Hematopoietic multipotent progenitor cell treated with erythropoietin and hydrocortisone succinate and interleukin-3 and kit ligand, for 8 days (in vitro differentiated cells): ENCODE measurements around the gene PANK1.
"Not testable (repeated sequence)": the region's sequence is repeated elsewhere in the genome, so short reads cannot be mapped to it uniquely, and the experiment has no call there.

Source experiments
- DNase-seq: peaks from one replicate; pipeline ENCODE4 v3.0.0-alpha.2; 2015

Gene PANK1

DNA sequence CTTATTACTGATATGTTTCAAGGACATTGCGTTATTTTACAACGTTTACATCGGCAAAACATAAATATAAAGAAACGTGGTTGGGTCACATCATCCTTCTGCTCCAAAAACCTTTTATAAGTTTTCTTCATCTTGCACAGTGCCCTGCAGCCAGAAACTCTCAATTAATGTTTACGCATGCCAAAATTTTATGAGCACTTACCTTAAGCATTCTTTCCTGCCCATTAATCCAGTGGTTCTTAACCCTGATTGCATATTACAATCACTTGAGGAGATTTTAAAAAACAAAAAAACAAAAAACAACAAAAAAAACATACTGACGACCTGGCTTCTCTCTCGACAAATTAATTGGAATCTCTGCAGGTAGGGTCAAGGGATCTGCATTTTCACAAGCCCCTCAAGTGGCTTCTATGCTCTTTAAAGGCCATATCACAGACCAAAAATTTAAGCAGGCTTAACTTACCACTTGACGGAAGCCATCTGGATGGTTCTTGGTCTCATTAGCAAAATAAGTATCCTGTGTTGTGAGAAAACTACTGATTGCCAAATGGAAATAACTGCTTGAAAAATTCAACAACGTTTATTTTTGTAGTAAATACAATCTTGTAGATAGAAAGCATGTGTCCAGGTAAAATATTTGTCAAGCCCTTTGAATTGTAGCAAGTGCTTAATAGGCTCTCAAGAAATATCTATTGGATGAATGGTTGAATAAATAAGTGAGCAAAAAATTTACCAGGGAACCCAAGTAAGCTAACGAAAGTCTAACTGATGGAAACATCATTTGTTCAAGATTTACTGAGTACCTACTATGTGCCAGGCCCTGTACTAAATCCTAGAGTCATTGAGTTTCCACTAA is 78.7 kb downstream of the PANK1 start:
- DNase-seq, result no peak

DNA sequence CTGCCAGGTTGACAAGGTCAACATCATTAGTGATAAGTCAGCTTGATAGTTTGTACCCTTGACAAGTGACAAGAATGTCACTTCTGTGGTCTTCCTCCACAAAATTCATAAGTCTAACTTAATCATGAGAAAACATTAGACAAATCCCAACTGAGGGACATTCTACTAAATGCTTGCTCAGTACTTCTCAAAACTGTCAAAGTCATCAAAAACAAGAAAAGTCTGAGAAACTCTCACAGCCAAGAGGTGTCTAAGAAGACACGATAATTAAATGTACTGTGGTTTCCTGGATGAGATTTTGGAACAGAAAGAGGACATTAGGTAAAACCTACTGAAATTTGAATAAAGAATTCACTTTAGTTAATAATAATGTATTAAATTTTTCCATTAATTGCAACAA is 79.9 kb downstream of the PANK1 start:
- DNase-seq, result no peak

DNA sequence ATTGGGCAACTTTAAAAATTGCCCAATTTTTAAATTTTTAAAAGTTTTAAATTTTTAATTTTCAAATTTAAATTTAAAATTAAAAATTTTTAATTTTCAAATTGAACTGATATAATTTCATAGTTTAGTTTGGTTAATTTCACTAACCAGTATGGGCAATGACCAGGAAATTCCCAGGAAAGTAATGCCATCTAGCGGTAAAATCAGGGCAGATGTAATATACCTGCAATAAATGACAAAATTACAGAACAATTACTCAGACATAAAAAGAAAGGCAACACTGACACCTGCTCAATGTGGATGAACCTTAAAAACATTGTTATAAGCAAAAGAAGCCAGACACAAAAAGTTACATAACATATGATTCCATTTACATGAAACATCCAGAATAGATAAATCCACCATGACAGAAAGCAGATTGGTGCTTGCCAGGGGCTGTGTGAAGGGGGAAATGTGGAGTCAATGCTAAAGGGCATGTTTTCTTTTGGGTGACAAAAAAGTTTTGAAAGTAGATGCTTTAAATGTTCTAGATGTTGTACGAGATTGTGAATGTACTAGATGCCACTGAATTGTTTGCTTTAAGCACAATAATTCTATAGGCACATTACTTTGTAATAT is 81.1 kb downstream of the PANK1 start:
- peak; percentile 61 for DNase-seq

DNA sequence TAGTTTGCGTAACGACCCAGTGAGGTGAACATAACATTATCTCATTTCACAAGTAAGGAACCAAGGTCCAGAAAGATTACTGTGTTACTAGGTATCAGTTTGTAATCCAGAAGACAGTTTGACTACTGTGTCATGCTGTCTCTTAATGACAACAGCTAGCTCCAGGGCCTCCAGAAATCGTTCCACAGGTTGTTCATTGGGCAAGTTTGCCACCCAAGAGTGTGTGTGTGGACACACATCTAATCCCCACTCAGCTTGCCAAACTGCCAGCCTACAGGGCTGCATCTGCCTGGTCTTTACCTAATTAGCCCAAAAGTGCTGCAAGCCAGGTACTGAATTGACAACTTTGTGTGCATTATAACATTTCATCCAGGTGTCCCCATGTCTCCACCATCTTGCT is 81.7 kb downstream of the PANK1 start:
- no peak for DNase-seq

DNA sequence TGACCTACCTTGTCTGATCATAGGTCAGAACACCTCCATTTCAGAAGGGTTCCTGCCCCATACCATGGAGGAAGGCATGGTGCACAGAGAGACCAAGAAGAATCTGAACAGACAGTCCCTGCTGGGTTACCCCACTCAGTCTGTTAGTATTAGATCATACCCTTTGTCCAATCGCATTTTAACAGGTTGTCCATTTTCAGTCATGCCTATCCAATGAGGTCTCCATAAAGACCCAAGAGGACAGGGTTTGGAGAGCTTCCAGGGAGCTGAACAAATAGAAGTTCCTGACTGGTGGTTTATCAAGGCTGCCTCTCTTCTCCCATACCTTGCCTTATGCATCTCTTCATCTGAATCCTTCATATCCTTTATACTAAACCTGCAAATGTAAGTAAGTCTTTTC is 88.4 kb downstream of the PANK1 start:
- no peak for DNase-seq

DNA sequence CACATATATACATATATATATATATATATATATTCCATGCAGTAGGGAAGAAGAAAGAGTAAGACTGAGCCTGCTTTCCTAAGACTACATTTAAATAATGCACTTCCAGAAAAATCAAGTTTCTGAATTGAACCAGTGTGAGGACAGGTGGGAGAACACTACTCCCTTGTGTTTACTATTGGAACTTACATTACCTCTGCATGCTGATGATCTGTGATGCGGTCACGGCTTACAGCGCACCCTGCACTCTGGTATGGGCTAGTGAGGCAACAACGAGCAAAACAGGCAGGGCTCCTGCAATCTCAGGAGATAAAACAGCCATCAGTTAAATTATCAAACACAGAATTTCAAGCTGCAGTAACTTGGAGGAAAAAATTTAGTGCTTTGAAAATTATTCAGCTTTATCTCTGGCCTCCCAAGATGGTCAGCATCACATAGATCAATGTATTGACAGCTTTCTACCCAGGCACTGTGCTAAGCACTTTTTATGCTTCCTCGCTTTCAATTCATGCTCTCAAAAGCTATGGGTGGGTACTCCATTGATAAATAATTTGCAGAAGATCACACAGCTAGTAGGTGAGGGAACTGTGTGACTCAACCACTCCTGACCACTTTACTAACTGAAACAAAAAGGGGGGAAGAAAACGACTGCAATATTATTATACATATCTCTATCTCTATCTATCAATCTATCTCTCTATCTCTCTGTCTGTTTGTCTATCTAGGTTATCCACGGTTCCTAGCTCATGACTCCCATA is 89.2 kb downstream of the PANK1 start:
- DNase-seq, result no peak

DNA sequence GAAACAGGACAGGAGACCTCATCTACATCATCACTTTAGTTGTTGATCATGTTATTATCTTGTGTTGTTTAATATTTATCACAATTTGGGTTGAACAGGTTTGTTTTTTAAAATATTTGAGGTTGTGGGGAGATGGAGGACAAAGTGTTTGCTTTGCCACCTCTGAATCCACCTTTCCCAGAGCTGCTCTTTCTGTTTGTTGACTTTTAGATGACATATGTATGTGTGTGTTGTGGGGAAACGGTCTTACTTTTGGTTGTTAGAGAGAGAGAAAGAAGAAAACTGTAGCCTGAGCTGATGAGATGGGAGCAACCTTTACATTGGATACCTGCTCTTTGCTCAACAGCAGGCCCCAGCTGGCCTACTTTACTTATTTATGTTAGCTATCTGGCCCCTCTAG is 90.6 kb downstream of the PANK1 start:
- DNase-seq, result no peak

DNA sequence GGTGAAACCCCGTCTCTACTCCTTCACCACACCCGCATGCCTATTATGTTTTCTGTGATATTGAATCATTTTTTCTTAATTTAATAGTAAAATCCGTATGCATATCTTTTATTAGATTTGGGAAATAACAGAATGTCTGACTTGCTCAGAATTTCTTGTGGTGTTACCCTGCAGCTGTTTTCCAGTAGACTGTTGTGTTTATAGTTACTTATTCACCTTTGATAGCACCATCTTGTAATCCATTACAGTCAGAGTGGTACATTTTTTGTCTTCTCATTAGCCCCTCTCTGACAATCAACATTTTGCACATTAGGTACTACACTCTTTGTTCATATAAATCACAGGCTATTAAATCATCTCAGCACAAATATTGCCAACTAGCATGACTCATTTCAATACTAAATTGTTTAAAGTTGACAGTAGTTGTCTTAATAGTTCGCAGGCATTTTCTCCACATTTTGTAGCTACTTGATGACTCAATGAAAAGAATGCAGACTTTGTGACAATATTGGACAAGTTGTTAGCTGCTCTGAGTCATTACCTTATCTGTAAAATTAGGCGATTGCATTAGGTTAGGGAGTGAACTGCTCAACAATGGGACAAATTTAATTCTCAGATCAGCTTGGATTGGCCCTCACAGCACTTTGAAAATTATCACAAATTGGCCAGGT is 91.8 kb downstream of the PANK1 start:
- DNase-seq, result peak; percentile 8

DNA sequence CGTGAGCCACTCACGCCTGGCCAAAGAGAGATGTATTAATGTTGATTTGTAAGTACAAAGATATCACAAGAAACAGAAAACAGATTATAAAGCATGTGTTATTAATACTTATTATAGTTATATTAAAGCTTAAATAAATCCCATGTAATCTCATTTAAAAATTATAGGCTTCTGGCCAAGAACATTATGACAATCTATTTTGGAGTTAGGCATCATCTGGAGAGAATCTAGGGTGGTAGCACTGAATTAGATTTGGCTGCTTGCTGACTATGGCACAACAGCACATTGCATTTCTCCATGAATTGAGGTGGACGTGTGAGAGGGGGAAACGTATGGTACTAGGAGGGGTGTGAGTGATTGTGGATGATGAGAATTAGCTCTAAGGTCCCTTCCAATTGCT is 92.8 kb downstream of the PANK1 start:
- no peak for DNase-seq

DNA sequence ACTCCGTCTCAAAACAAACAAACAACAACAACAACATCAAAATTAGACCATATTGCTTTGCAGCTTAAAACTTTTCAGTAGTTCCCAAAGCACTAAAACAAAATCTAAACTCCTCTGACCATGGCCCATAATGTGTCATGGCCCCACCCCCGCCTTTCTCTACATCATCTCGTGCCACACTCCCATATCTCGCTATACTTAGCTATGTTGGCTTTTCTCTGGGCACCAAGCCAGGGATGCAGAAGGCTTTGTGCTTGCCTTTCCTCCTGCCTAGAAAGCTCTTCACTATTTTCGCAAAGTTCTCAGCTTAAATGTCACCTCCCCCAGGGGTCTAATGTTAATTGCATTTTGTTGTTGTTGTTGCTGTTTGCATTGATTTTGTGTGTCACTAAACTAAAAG is 94.5 kb downstream of the PANK1 start:
- DNase-seq, result peak; percentile 57

DNA sequence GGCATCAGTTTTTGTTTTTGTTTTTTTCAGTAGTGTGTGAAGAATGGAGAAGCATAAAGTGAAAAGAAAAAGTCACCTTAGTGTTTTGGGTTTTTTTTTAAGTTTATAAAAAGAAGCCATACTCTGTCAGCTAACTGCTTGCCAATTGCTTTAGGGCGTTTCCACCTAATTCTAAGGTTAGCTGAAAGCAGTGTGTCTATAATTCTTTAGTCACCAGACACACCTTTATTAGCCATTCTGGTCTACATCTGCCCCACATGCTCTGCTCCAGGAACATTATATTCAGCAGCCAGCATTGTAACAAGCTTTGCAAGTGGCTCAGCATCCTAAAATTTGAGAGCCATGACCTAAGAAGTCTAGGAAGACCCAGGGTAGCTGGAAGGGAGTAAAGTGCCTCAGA is 95.5 kb downstream of the PANK1 start:
- no peak for DNase-seq

DNA sequence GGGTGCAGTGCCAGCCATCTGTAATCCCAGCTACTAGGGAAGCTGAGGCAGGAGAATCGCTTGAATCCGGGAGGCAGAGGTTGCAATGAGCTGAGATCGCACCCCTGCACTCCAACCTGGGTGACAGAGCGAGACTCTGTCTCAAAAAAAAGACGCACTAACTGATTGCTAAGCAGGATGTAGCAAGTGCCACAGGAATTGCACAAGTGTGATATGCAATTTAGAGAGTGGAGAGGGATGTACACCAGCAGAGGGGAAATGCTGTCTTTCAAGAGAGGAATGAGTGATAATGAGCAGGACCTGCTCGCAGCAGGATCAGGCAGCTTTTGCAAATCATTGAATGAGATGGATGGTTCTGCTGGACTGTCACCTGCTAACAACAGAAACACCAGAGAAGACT is 96.4 kb downstream of the PANK1 start:
- no peak for DNase-seq

DNA sequence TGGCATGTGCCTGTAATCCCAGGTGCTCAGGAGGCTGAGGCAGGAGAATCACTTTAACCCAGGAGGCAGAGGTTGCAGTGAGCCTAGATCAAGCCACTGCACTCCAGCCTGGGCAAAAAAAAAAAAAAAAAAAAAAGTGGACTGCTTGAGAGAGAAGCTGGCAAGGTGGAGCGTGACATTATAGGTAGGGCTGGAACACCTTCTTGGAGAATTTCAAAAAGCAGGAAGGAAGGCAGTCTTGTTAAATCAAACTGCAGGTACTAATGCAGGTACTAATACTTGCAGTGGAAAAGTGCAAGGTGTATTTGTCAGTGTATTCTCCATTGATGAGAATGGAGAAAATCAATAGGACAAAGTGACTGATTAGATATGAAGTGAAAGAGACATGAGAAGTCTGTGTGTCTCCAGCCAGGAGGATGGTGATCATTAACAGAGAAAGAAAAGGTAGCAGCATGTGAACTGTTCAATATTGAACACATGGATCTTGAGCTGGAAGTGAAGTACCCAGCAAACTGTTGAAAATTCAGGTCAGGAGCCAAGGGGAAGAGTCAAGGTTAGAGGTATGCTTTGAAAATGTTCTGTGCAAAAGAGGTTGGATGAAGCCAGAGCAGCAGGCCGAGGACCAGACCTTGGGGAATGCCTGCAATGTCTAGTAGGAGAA is 97.1 kb downstream of the PANK1 start:
- DNase-seq, result no peak

DNA sequence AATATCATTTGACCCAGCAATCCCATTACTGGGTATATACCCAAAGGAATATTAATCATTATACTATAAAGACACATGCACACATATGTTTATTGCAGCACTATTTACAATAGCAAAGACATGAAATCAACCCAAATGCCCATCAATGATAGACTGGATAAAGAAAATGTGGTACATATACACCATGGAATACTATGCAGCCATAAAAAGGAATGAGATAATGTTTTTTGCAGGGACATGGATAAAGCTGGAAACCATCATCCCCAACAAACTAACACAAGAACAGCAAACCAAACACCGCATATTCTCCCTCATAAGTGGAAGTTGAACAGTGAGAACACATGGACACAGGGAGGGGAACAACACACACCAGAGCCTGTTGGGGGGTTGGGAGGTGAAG is 98.4 kb downstream of the PANK1 start:
- not testable (repeated sequence) for DNase-seq

DNA sequence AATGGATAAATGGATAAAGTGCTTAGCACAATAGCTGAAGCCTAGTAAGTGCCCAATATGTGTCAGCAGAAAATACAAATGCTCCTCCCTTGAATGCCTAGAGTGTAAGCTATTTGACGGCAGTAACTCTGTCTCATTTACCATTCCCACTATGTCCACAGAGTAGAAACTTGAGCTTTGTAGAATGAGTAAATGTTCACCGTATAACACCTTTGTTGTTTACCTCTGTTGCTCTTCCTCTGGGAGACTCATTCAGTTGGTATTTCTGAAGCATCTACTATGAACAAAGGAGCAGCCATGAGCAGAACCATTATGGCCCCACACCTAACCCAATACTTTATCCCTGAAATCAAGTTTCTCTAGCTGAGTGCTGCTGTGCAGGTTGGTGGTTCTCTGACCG is 101.2 kb downstream of the PANK1 start:
- DNase-seq, result no peak

DNA sequence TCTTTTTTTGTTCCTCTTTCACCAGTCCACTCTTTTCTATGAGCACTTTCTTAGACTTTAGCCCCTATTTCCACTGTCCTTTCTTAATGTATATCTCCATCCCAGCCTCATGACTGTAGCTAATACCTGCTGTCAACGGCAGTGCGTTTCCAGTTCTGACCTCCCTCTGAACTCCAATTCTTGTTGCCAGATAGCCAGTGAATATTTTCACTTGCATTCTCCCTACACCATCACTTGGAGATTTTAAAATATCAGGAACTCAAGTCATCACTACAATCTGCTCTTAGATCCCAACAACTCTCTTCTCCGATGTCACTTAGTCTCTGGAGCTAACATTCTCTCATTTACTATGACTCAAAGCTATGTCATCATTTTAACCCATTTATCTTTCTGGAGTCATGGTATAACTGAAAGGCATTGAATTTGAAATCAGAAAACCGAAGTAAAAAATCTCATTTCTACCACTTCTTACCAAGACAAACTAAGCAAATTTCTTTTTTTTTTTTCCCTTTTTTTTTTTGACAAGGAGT is 104.6 kb downstream of the PANK1 start:
- DNase-seq, result no peak

DNA sequence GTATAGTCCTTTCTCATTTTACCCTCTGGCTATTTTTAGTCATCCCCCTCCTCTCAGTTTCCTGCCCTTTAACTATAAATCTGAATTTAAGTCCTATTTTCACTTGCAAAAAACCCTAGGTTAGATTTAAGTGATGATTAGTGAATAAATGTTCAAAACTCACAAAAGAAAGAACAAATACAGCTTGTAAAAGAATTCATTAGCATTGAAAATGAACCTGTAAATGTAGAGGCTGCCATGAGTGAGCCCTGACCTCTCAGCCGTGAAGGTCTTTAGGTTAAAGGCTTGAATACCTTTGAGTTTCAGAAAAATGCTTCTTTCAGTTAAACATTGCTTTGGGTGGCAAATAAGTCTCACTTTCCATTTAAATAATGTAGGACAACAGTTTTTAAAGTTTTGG is 107.7 kb downstream of the PANK1 start:
- DNase-seq, result no peak

DNA sequence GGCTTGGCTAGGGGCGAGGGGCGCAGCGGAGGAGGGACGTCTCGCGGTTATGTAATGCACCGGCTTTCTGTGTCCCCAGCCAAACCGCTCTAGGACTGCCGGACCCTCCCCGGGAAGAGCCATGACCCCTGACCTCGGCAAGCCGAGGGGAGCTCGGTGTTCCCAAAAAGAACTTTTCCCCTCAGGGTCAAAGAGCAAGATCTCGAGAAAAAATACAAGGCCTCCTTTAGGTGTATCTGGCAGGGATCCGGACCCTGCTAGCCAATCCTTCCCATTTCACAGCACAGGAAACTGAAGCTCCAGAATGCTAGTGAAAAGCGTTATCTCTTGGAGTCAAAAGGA is 109.1 kb downstream of the PANK1 start:
- DNase-seq, result no peak

DNA sequence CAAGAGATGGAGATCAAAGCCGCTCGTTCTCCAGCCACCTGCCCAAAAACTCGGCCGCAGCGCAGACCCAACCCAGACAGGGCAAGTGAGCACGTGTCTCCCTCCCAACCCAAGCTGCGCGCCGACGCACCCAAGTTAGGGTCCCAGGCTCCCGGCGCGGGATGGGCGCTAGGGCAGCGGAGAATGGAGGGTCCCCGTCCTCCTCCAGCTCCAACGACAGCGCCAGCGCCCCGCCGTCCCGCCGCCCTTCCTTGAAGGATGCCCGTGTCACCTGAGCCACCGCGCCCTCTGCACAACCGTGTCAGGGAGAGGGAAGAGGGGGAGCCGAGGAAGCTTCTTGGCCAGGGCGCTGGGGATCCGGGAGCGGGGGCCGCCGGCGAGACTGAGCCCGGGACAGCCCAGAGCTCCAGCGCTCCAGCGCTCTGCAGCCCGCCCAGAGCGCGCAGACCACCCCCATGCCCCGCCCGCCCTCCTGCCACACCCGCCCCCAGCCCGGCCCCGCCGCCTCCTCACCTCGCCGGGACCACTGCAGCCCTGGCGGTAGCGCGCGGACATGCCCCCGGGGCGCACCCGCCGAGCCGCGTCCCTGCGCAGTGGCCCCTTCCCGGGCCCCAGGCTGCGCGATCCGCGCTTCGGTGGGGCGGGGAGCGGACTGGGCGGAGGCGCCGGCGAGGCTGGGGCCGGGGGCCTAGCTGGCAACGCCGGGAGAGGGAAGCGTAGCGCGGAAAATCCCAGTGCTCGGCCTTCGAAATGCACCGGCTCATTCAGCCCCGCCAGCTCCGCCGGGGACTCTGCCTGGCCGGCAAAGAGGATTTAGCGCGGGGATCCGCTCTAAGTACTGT is 109.7 kb downstream of the PANK1 start, which contains the start of gene SLC16A12:
TSS of gene SLC16A12 (minus strand) at position 424 of the 842 bp plus-strand sequence. CDS start 73,016 bp downstream, outside the sequence.
- no peak for DNase-seq

DNA sequence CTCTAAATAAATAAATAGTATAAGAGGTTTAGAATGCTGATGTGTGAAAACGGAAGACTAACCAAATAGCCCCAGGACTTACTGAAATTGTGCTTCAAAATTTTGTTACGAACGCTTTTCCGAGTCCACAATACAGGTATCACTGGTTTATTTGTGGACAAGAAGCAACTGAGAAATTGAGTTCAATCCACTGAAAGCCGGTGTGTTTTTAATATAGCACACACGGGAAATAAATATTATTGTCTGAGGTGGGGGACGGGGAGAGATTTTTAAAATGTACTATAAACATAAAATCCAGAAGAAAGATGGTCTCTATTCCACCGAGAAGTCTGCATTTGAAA is 110.2 kb downstream of the PANK1 start:
- DNase-seq, result no peak
